Activated naive CD4-positive, alpha-beta T cell treated with anti-CD3 and anti-CD28 coated beads, Interleukin-2, amount 50 U/mL, for 24 hours (primary cell): Measurements from ENCODE around the gene ABCF2.

Source experiments
- H3K27ac Mint-ChIP-seq: one replicate; pipeline ENCODE4 v1.8.0; 2021; ENCODE audit warnings: mild to moderate bottlenecking, mixed read lengths
- H3K27me3 Mint-ChIP-seq: one replicate; pipeline ENCODE4 v1.8.0; 2021; ENCODE audit warnings: mixed read lengths
- H3K36me3 Mint-ChIP-seq: one replicate; pipeline ENCODE4 v1.8.0; 2021; ENCODE audit warnings: mixed read lengths
- H3K4me1 Mint-ChIP-seq: one replicate; pipeline ENCODE4 v1.8.0; 2021; ENCODE audit warnings: mixed read lengths
- H3K4me3 Mint-ChIP-seq: one replicate; pipeline ENCODE4 v1.8.0; 2021; ENCODE audit warnings: mild to moderate bottlenecking, mixed read lengths
- H3K9me3 Mint-ChIP-seq: one replicate; pipeline ENCODE4 v1.8.0; 2021; ENCODE audit warnings: mixed read lengths

The ABCF2 gene

DNA sequence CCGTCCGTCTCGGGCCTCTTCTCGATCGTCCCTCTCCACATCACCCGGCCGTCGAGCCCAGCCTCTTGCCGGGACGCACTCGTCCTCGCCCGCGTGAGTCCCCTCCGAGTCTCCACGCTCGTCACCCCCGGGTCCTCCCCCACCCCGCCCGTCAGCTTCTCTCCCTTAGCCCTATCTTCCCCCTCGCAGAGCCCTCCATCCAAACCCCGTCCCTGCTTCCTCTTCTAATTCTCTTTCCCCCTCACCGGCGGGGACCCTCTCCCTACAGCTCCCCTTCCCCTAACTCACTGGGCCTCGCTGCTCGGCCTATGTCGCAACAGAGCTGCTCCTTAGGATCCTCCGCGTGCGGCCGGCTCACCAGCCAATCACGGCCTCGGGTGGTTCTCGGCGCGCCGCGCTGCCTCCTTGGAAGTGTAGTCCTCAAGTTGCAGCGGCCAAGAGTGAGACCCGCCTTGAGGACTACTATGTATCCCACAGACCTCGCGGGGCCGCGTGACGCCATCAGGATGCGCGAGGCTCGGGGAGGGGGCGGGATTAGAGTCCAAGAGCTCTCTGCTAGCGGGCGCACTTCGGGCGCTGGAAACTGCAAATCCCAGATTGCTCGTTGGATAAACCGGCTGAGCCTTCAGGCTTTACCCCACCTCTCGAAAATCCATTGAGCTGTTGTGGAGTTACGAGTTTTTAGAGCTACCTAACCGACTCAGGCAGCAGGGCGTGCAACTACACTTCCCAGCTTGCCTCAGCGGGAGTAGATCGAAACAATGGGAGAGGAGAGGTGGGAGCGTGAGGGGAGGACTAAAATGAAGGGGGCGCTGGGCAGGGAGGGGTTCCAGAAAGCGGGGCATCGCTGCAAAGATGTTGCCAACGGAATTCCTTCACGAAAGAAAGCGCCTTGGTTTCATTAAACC lies at the start of gene ABCF2:
ABCF2 (minus strand) TSS at position 331 of the 908 bp plus-strand sequence. CDS start 747 bp downstream, outside the sequence.
- H3K4me3 Mint-ChIP-seq, result peak within 1 kb of the TSS; percentile 100
- peak within 1 kb of the TSS; percentile 98 for H3K27ac Mint-ChIP-seq
- H3K4me1 Mint-ChIP-seq, result peaks cover 55% of the 10 kb centered on the region
- H3K9me3 Mint-ChIP-seq, result no peaks in the 10 kb centered on the region
- H3K36me3 Mint-ChIP-seq, result peaks cover 33% of the 10 kb centered on the region
- H3K27me3 Mint-ChIP-seq, result no peaks in the 10 kb centered on the region

DNA sequence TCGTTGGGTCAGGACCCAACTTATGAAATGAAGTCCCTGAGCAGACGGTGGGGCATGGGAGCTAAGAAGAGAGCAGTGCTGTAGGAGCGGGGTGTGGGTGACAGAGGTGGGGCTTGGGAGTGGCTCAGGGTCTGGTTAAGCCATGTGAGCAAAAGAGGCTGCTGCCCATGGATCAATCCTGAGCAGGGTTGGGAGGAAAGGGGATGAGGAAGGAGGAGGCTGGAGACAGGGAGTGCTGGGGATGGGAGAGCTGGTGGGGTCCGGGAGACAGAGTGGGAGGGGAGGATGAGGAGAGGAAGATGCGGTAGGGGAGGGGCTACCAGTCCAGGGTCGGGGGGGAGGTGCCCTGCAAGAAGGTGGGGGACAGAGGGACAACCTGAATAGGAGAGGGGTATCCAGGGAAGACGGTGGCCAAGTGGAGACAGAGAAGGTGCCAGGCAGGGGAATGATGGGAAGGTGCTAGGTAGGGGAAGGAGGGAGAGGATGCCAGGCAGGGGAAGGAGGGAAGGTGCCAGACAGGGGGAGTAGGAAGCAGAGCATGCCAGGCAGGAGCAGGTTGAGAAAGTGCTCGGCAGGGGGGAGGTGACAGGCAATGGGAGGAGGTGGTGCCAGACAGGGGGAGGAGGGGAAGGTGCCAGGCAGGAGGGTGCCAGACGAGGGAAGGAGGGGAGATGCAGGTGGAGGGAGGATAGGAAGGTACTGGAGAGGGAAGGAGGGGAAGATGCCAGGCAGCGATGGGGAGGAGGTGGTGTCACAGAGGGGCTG lies 49.0 kb upstream of the ABCF2 start:
- Mint-ChIP-seq H3K27ac (no peak overlapping the region), H3K4me3 (peak overlapping the region; percentile 64), H3K36me3 (no peaks in the 10 kb centered on the region), H3K9me3 (no peaks in the 10 kb centered on the region), H3K27me3 (no peaks in the 10 kb centered on the region), H3K4me1 (peaks cover 44% of the 10 kb centered on the region)

DNA sequence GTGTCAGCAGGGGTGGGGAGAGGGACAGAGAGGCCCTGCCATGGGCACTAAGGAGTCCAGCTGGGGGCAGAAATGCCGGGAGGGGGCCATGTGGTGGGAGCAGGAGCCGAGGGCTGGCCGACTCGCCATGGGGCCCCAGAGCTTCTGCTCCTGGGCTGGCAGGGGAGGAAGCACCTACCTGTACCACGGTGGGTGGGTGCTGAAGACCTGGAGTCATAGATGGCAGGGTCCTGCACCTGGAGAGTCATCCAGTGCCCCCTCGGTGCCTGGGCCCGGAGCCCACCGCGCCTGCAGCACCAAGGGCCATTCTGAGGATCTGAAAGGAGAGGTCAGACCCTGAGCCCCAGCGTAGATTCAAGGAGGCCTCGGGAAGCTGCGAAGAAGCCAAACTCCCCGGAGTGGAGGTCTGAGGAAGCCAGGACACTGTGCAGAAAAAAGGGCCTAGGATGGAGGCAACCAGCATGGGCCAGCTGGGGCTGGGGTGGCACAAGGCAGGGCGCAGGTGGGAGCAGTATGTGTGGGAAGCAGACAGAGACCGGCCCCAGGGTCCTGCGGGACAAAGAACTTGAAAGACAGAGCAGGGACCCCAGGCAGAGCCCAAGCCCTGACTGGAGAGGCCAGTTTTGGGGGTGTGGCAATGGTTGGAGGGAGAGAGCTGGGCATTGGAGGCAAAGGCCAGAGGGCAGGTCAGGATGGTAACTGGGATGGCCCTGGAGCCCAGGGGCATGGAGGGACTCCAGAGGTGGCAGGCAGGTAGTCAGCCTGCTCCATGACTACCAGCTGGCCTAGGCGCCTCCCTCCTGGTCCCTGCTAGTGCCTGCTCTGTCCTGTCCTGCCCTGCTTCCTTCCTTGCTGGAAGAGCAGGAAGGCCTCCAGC lies 48.2 kb upstream of the ABCF2 start:
- Mint-ChIP-seq H3K4me3 (peak overlapping the region; percentile 64), H3K4me1 (peaks cover 44% of the 10 kb centered on the region), H3K36me3 (no peaks in the 10 kb centered on the region), H3K27ac (peak overlapping the region; percentile 71), H3K27me3 (no peaks in the 10 kb centered on the region), H3K9me3 (no peaks in the 10 kb centered on the region)

DNA sequence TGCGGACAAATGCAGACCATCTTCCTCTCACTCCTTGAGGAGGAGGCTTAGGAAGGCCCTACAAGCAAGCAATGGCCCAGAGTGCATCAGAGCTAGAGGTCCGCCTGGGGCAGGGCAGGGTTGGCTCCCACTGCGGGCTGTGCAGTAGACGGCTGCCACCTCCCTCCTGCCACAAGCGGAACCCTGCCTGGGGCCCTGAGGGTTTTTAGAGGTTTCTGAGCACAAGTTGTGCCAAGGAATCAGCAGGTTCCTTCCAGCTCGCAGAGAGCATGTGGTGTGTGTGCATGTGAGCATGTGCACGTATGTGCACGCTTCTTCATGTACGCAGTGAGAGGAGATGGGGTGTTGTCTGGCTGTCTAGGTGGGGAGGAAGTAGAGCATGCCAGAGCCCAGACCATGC lies 47.4 kb upstream of the ABCF2 start:
- no peak overlapping the region for H3K4me3 Mint-ChIP-seq
- no peaks in the 10 kb centered on the region for H3K27me3 Mint-ChIP-seq
- H3K27ac Mint-ChIP-seq, result no peak overlapping the region
- H3K4me1 Mint-ChIP-seq, result peaks cover 44% of the 10 kb centered on the region
- no peaks in the 10 kb centered on the region for H3K9me3 Mint-ChIP-seq
- no peaks in the 10 kb centered on the region for H3K36me3 Mint-ChIP-seq

DNA sequence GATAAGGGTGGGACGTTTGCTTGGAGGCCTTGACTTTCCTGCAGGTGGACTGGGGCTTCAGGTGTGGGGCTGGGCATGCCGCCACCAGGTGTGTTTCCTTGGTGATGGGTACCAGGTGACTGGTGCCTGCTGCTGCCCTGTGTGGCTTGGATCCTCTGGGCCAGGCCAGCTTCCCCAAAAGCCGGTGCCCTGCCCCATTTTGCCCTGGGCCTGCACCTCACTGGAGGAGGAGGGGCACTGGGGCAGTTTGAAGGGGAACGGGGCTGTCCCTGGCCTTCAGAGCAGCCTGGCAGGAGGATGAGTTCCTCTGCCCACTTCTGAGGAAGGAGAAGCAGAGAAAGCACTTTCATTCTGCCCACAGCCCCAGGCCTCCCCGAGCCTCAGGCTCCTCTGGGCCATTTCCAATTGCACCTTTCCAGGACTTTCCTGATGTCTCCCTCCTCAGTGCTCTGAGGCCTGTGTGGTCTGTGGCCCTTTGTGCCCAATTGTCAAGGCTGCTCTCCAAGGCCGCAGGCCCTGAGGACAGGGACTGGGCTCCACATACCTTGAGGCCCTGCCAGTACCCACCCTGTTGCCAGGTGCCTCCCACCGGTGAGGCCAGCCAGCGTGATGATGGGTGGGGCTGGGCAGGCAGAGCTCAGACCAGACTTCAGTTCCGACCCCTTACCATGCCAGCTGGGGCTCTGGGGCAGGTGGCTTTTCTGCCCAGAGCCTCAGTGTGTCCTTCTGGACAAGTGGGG lies 46.8 kb upstream of the ABCF2 start:
- no peaks in the 10 kb centered on the region for H3K9me3 Mint-ChIP-seq
- no peaks in the 10 kb centered on the region for H3K27me3 Mint-ChIP-seq
- no peak overlapping the region for H3K4me3 Mint-ChIP-seq
- H3K27ac Mint-ChIP-seq, result no peak overlapping the region
- peaks cover 44% of the 10 kb centered on the region for H3K4me1 Mint-ChIP-seq
- H3K36me3 Mint-ChIP-seq, result no peaks in the 10 kb centered on the region

DNA sequence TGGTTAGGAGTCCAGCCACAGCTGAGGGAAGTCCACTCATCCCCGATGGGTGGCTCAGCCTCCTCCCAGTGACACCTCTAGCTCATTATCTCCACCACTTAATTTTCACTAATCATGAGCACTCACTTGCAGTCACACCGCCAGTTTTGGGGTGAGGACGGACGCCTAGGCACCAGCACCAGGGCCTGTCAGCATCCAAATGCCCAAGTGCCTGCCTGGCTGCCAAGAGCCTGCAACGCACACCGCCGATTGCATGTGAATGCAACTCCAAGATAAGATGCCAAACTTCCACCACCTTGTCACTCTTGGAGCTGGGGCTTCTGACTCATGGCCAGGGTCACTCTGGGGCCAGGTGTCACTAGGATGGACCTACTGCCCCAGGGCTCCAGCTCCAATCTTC lies 45.9 kb upstream of the ABCF2 start:
- peaks cover 44% of the 10 kb centered on the region for H3K4me1 Mint-ChIP-seq
- no peaks in the 10 kb centered on the region for H3K9me3 Mint-ChIP-seq
- no peaks in the 10 kb centered on the region for H3K27me3 Mint-ChIP-seq
- no peak overlapping the region for H3K4me3 Mint-ChIP-seq
- H3K36me3 Mint-ChIP-seq, result no peaks in the 10 kb centered on the region
- H3K27ac Mint-ChIP-seq, result no peak overlapping the region

DNA sequence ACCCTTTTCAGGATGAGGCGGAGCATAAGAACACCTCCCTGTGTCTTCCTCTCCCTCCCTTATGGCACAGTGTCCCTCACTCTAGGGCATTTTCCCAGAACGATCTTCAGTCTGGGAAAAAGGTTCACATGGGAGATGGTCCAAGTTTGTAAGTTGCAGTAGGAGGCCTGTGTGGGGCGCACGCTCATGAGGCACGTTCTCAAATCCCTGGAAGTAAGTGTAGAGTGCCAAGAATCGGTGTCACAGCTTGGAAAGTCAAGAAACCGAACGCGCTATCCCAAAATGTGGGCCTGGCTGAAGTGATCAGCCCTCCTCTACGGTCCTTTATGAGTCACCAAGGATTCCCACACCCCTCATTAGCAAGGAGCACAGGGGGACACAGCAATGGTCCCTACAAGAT lies 45.4 kb upstream of the ABCF2 start:
- Mint-ChIP-seq H3K27ac (no peak overlapping the region), H3K27me3 (no peaks in the 10 kb centered on the region), H3K4me3 (no peak overlapping the region), H3K9me3 (no peaks in the 10 kb centered on the region), H3K4me1 (peaks cover 43% of the 10 kb centered on the region), H3K36me3 (no peaks in the 10 kb centered on the region)

DNA sequence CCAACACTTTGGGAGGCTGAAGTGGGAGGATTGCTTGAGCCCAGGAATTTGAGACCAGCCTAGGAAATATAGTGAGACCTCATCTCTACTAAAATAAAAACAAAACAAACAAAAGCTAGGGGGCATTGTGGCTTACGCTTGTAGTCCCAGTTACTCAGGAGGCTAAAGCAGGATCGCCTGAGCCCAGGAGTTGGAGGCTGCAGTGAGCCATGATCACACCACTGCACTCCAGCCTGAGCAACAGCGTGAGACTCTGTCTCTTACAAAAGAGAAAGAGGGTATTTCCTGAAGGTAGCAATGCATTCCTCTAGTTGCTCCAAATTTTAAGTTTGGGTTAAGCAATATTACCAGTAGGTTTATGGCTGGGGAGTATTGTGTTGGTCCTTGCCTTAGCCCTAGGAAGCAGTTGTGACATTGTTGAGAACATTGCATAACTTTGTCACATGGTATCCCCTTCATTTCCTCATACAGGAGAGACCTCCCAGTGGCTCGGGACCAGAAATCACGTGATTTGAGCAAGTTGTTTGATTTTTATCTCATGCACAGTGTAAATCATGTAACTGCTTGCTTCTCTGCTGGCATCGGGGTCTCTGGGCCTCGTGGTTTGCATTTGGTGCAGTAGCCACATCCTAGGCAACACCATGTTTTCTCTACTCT lies 44.8 kb upstream of the ABCF2 start:
- H3K27ac Mint-ChIP-seq, result no peak overlapping the region

DNA sequence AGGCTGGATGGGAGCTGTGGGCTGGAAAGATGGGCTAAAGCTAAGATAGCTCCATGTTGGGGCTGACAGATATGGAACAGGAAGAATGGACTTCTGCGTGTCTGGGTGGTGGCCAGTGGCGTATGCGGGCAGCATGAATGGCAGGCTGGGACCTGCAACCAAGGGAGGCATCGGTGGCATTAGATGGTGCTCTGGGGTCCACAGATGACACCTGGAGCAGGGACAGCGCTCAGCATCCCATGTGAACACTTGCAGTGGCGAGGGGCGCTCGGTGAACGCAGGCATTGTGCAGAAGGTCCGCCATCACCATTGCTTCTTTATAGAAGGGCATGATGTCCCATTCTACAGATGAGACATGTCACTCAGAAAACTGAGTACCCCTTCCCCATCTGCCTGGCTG lies 42.5 kb upstream of the ABCF2 start:
- no peaks in the 10 kb centered on the region for H3K27me3 Mint-ChIP-seq
- no peak overlapping the region for H3K27ac Mint-ChIP-seq
- H3K36me3 Mint-ChIP-seq, result no peaks in the 10 kb centered on the region
- H3K4me3 Mint-ChIP-seq, result no peak overlapping the region
- H3K9me3 Mint-ChIP-seq, result no peaks in the 10 kb centered on the region
- H3K4me1 Mint-ChIP-seq, result peaks cover 23% of the 10 kb centered on the region

More for the DNA sequence above, 44.8 kb upstream of the ABCF2 start:
- Mint-ChIP-seq H3K4me3 (no peak overlapping the region), H3K9me3 (no peaks in the 10 kb centered on the region), H3K27me3 (no peaks in the 10 kb centered on the region), H3K36me3 (no peaks in the 10 kb centered on the region), H3K4me1 (peaks cover 39% of the 10 kb centered on the region)

DNA sequence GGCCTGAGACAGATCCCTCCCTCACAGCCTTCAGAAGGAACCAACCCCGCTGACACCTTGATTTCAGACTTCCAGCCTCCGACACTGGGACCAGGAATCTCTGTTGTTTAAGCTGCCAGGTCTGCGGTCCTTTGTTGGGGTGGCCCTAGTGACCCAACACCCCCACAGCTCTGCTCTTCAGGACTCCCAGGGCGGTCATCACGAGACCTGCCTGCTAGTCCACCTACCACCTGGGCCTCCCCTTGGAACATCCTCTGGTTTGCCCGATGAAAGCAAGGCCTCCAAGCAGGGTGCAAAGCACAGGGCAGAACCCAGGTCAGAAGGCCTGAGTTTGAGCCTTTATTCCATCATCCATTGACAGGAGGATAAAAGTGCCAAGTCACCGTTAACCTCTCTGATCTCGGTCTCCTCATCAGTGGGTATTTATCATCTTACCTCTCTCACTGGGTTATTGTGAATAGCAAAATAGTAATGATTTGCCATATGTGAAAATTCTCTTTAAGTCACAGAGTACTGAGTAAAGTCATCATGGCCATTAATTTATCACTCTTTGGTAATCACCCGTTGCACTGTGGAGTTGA lies 38.4 kb upstream of the ABCF2 start:
- H3K4me1 Mint-ChIP-seq, result no peaks in the 10 kb centered on the region
- H3K27me3 Mint-ChIP-seq, result no peaks in the 10 kb centered on the region
- no peaks in the 10 kb centered on the region for H3K36me3 Mint-ChIP-seq
- H3K9me3 Mint-ChIP-seq, result no peaks in the 10 kb centered on the region
- H3K27ac Mint-ChIP-seq, result no peak overlapping the region
- H3K4me3 Mint-ChIP-seq, result no peak overlapping the region

DNA sequence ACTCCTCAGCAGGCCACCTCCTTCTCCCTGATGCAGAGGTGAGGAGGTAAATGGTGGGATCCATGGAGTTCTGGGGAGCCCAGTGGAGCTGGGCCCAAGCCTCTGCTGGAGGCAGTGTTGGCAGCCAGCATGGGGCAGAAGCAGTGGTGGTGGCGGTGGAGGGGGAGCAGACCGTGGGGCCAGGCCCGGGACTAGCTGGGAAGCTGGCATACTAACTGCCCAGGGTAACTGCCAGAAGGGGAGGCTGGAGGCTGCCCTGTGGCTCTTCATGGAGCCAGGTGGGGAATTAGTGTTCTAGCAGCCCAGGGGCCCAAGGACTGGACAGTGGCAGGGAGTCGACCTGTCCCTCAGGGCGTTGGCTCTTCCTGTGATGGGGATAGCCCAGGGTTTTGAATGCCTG lies 37.6 kb upstream of the ABCF2 start:
- H3K27me3 Mint-ChIP-seq, result no peaks in the 10 kb centered on the region
- H3K9me3 Mint-ChIP-seq, result no peaks in the 10 kb centered on the region
- H3K27ac Mint-ChIP-seq, result no peak overlapping the region
- no peaks in the 10 kb centered on the region for H3K4me1 Mint-ChIP-seq
- H3K4me3 Mint-ChIP-seq, result no peak overlapping the region
- H3K36me3 Mint-ChIP-seq, result no peaks in the 10 kb centered on the region

DNA sequence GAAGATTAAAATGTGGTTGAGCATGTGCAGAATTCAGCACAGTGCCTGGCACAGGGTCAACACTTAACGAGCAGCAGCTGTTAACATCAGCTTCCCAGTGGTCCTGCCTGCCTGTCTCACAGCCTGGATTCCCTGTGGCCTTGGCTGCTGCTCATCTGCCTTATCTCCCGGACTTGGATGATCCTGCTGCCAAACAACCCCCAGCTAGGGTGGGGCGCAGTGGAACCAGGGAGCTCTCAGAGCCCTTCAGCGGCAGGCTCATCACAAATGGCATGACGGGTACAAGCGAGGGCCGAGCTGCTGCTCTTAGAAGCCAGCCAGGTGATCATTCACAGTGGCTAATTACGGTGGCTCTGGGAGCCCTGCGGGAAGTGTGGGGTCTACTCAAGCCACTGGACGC lies 34.5 kb upstream of the ABCF2 start:
- Mint-ChIP-seq H3K27ac (no peak overlapping the region), H3K36me3 (no peaks in the 10 kb centered on the region), H3K4me3 (no peak overlapping the region), H3K4me1 (no peaks in the 10 kb centered on the region), H3K9me3 (no peaks in the 10 kb centered on the region), H3K27me3 (peaks cover 3% of the 10 kb centered on the region)

DNA sequence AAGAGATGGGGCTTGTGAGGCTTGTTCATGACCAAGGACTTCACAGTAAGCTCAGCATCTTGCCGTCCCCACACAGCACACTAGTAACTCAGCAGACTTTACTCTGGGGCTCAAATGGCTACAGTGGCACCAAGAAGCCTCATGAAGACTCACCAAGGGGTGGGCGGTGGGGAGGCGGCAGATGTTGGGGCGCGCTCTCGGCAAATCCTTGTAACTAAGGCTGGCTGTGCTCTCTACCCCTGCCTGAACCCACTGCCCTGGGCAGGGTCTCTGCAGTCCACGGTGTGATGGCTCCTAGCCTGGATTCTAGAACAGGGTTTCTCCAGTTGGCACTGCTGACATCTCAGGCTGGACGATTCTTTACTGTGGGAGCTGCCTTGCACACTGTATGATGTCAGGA lies 33.9 kb upstream of the ABCF2 start:
- no peak overlapping the region for H3K4me3 Mint-ChIP-seq
- H3K27ac Mint-ChIP-seq, result no peak overlapping the region
- no peaks in the 10 kb centered on the region for H3K9me3 Mint-ChIP-seq
- H3K4me1 Mint-ChIP-seq, result no peaks in the 10 kb centered on the region
- H3K27me3 Mint-ChIP-seq, result peaks cover 3% of the 10 kb centered on the region
- H3K36me3 Mint-ChIP-seq, result no peaks in the 10 kb centered on the region

DNA sequence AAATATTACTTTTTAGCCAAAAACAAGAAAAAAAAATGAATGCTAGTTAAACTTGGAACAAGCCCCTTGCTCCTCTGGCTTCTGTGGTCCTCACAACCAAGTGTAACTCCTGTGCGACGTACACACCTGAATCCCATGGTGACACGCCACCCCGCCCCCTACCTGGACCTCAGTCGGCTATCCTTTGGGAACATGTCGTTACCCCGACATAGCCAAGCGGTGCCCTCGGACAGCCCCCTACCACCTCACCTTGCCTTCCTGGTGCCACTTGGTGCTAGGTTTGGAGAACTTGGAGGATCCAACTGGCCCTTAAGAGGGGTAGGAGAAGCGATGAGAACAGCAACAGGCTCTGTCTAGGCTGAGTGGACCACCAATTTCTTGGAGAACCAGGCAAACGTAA lies 33.5 kb upstream of the ABCF2 start:
- H3K4me1 Mint-ChIP-seq, result no peaks in the 10 kb centered on the region
- no peak overlapping the region for H3K27ac Mint-ChIP-seq
- peaks cover 5% of the 10 kb centered on the region for H3K27me3 Mint-ChIP-seq
- no peaks in the 10 kb centered on the region for H3K9me3 Mint-ChIP-seq
- H3K4me3 Mint-ChIP-seq, result no peak overlapping the region
- no peaks in the 10 kb centered on the region for H3K36me3 Mint-ChIP-seq
